ENCODE results near the gene SNAPC1.
"Not testable (repeated sequence)": the region's sequence is repeated elsewhere in the genome, so short reads cannot be mapped to it uniquely, and the experiment has no call there.

SNAPC1 gene

DNA sequence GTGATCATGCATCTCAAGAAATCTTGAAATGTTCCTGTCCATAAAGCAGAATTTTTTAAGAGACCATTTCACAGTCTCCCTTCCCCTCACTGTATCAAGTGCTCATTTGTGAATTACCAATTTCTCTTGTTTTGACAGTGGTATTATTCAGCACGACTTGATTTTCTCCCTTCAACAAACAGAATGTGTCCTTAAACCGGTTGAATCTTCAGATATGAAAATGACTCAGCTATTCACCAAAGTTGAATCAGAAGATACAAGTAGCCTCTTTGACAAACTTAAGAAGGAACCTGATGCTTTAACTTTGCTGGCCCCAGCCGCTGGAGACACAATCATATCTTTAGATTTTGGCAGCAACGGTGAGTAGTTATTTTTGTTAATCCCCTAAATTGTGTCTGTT lies 25.5 kb upstream of the SNAPC1 start:
- in situ Hi-C loops (cut with MboI; ENCODE audit: low sequenced_read_pairs, unreplicated experiment): loop anchor here (10.0 kb wide), 1 partner anchor 262 kb away; no protein-coding TSS in a partner anchor
- no peak for TF ChIP-seq CTCF (IDR thresholded peaks at IDR 0.05; ENCODE audit: borderline replicate concordance, control extremely low read depth, extremely low read depth, insufficient read depth, missing control alignments)
- DNase-seq (ENCODE audit: low spot score): no peak

- TF ChIP-seq CTCF (IDR thresholded peaks at IDR 0.05; ENCODE audit: borderline replicate concordance, control extremely low read depth, extremely low read depth, insufficient read depth, missing control alignments): no peak
- in situ Hi-C loops (cut with MboI; ENCODE audit: low sequenced_read_pairs, unreplicated experiment): loop anchor here (10.0 kb wide), 1 partner anchor 263 kb away; no protein-coding TSS in a partner anchor
- DNase-seq (ENCODE audit: low spot score): no peak
Measured at GRCh38 chr14:61737915-61738314, 24.3 kb upstream of the SNAPC1 start.

DNA sequence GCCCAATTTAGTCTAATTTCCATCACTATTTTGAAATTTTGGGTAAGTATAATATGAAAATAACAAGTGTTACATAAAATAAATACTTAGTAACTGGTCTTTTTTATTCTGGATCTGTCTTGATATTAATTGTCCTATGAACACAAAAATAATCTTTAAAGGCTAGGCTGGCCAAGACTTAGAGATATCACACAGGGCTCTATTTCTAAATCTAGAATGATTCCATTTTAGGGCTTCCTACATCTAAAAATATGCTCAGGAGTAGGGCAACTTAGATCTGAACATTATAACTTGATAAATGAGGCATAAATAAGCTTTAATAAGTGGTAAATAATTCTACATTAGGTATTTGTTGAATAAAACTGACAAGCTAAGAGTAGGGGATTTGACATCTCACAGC lies 23.1 kb upstream of the SNAPC1 start:
- no peak for DNase-seq (ENCODE audit: low spot score)
- in situ Hi-C loops (cut with MboI; ENCODE audit: low sequenced_read_pairs, unreplicated experiment): loop anchor here (10.0 kb wide), 1 partner anchor 264 kb away; no protein-coding TSS in a partner anchor
- TF ChIP-seq CTCF (IDR thresholded peaks at IDR 0.05; ENCODE audit: borderline replicate concordance, control extremely low read depth, extremely low read depth, insufficient read depth, missing control alignments): no peak

- TF ChIP-seq CTCF (IDR thresholded peaks at IDR 0.05; ENCODE audit: borderline replicate concordance, control extremely low read depth, extremely low read depth, insufficient read depth, missing control alignments): no peak
- DNase-seq (ENCODE audit: low spot score): no peak
- in situ Hi-C loops (cut with MboI; ENCODE audit: low sequenced_read_pairs, unreplicated experiment): no loop called here
Measured at GRCh38 chr14:61742371-61742770, 19.8 kb upstream of the SNAPC1 start.

DNA sequence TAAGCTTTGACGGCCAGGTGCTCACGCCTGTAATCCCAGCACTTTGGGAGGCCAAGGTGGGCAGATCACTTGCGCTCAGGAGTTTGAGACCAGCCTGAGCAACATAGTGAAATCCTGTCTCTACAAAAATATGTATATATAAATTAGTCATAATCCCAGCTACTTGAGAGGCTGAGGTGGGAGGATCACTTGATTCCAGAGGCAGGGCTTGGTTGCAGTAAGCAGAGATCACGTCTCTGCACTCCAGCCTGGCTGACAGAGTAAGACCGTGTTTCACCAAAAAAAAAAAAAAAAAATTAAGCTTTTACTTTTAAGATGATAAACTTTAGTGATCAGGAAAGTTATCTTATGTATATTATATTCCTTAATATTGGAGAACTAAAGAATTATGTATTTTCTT lies 18.0 kb upstream of the SNAPC1 start:
- no peak for DNase-seq (ENCODE audit: low spot score)
- no peak for TF ChIP-seq CTCF (IDR thresholded peaks at IDR 0.05; ENCODE audit: borderline replicate concordance, control extremely low read depth, extremely low read depth, insufficient read depth, missing control alignments)
- in situ Hi-C loops (cut with MboI; ENCODE audit: low sequenced_read_pairs, unreplicated experiment): no loop called here

DNA sequence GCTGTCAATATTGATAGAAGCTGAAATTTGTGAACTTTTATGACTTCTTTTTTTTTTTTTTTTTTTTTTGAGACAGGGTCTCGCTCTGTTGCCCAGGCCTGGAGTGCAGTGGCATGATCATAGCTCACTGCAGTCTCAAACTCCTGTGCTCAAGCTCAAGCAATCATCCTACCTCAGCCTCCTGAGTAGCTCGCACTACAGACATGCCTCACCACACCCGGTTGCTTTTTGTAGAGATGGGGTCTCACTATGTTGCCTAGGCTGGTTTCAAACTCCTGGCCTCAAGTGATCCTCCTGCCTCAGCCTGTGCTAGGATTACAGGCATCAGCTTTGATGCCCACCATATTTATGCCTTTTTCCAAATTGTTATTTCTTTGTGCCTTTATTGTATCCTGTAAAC lies 15.9 kb upstream of the SNAPC1 start:
- DNase-seq (ENCODE audit: low spot score); in situ Hi-C loops (cut with MboI; ENCODE audit: low sequenced_read_pairs, unreplicated experiment): not testable (repeated sequence)

GRCh38 chr14:61746881-61747280 lies 15.3 kb upstream of the SNAPC1 start:
- no peak for TF ChIP-seq CTCF (IDR thresholded peaks at IDR 0.05; ENCODE audit: borderline replicate concordance, control extremely low read depth, extremely low read depth, insufficient read depth, missing control alignments)
- in situ Hi-C loops (cut with MboI; ENCODE audit: low sequenced_read_pairs, unreplicated experiment): no loop called here
- peak; percentile 27 for DNase-seq (ENCODE audit: low spot score)
